Tibial artery (tissue), 4 donors: ENCODE measurements around the gene TMEM256.

Experiments
- DNase-seq, 2 donors: peaks; one replicate each; pipeline ENCODE4 v3.0.0-alpha.2; 2019
- H3K27ac ChIP-seq, 2 donors: fragments of 200-600 bp; sonication (generic) in 1 of 2; 1 replicate in 1 of 2; 2 replicates in 1 of 2; pipeline ENCODE4 v1.5.1; 2018 to 2019; ENCODE audit warnings: mild to moderate bottlenecking in 1 of 2
- H3K27me3 ChIP-seq, 2 donors: fragments of 200-600 bp; sonication (generic) in 1 of 2; one replicate each; pipeline versions ENCODE4 v1.5.1 to v1.6.0; 2016 to 2019
- H3K36me3 ChIP-seq, 3 donors: fragments of 200-600 bp; sonication (generic) in 2 of 3; one replicate each; pipeline ENCODE4 v1.5.1; 2016 to 2019; ENCODE audit warnings: mild to moderate bottlenecking in 2 of 3
- H3K4me1 ChIP-seq, 4 donors: fragments of 200-600 bp; sonication (generic) in 2 of 4; 1 replicate in 3 of 4; 2 replicates in 1 of 4; pipeline ENCODE4 v1.5.1; 2016 to 2019
- H3K4me3 ChIP-seq, 2 donors: fragments of 200-600 bp; sonication (generic) in 1 of 2; 1 replicate in 1 of 2; 2 replicates in 1 of 2; pipeline ENCODE4 v1.5.1; 2018 to 2019; ENCODE audit warnings: mild to moderate bottlenecking in 2 of 2
- H3K9me3 ChIP-seq, 3 donors: fragments of 200-600 bp; sonication (generic) in 1 of 3; one replicate each; pipeline ENCODE4 v1.5.1; 2016 to 2019
- intact Hi-C: fragments of 100-400 bp; cut with DNase I; formaldehyde crosslinking; loops from one replicate; pipeline ENCODE4 v1.15.0; 2023; ENCODE audit warnings: low total_unique reads
- TF ChIP-seq, protein P1 (sequence below), 2 experiments: fragments of 200-600 bp in 1 of 2; fragments of 450-650 bp in 1 of 2; IDR thresholded peaks; one replicate each; pipeline ENCODE4 v1.5.1; 2017 to 2019; ENCODE audit warnings: antibody characterized with exemption in 2 of 2, mild to moderate bottlenecking in 1 of 2, moderate library complexity in 1 of 2

The TMEM256 gene

GRCh38 chr17:7428557-7428956, 24.7 kb upstream of the TMEM256 start, which contains the start of gene SPEM3:
TSS of gene SPEM3 (plus strand) at chr17:7428857. CDS start at chr17:7428903, 46 bp downstream.
- Histone ChIP-seq H3K27me3 (no peaks in the 10 kb centered on the region), H3K27ac (no peak within 1 kb of the TSS), H3K4me1 (no peaks in the 10 kb centered on the region), H3K4me3 (no peak within 1 kb of the TSS), H3K9me3 (no peaks in the 10 kb centered on the region), H3K36me3 (no peaks in the 10 kb centered on the region)
- intact Hi-C loops = no loop called here
- DNase-seq = no peak
- TF ChIP-seq, protein P1, sequence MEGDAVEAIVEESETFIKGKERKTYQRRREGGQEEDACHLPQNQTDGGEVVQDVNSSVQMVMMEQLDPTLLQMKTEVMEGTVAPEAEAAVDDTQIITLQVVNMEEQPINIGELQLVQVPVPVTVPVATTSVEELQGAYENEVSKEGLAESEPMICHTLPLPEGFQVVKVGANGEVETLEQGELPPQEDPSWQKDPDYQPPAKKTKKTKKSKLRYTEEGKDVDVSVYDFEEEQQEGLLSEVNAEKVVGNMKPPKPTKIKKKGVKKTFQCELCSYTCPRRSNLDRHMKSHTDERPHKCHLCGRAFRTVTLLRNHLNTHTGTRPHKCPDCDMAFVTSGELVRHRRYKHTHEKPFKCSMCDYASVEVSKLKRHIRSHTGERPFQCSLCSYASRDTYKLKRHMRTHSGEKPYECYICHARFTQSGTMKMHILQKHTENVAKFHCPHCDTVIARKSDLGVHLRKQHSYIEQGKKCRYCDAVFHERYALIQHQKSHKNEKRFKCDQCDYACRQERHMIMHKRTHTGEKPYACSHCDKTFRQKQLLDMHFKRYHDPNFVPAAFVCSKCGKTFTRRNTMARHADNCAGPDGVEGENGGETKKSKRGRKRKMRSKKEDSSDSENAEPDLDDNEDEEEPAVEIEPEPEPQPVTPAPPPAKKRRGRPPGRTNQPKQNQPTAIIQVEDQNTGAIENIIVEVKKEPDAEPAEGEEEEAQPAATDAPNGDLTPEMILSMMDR (IDR thresholded peaks at IDR 0.05) = no peak

- H3K4me3 ChIP-seq = no peak overlapping the region
- H3K36me3 ChIP-seq = no peaks in the 10 kb centered on the region
- no peaks in the 10 kb centered on the region for H3K4me1 ChIP-seq
- no peaks in the 10 kb centered on the region for H3K9me3 ChIP-seq
- DNase-seq = no peak
- no peaks in the 10 kb centered on the region for H3K27me3 ChIP-seq
- intact Hi-C loops = no loop called here
- TF ChIP-seq, protein P1 (IDR thresholded peaks at IDR 0.05) = no peak
- no peak overlapping the region for H3K27ac ChIP-seq
These were observed 23.7 kb upstream of the TMEM256 start for GRCh38 chr17:7427549-7427948.

GRCh38 chr17:7426896-7427489, 23.1 kb upstream of the TMEM256 start:
- TF ChIP-seq, protein P1 (IDR thresholded peaks at IDR 0.05) = no peak
- no peak overlapping the region for H3K27ac ChIP-seq
- no peaks in the 10 kb centered on the region for H3K9me3 ChIP-seq
- H3K27me3 ChIP-seq = no peaks in the 10 kb centered on the region
- intact Hi-C loops = no loop called here
- no peak for DNase-seq
- no peaks in the 10 kb centered on the region for H3K36me3 ChIP-seq
- H3K4me1 ChIP-seq = no peaks in the 10 kb centered on the region
- H3K4me3 ChIP-seq = no peak overlapping the region

DNA sequence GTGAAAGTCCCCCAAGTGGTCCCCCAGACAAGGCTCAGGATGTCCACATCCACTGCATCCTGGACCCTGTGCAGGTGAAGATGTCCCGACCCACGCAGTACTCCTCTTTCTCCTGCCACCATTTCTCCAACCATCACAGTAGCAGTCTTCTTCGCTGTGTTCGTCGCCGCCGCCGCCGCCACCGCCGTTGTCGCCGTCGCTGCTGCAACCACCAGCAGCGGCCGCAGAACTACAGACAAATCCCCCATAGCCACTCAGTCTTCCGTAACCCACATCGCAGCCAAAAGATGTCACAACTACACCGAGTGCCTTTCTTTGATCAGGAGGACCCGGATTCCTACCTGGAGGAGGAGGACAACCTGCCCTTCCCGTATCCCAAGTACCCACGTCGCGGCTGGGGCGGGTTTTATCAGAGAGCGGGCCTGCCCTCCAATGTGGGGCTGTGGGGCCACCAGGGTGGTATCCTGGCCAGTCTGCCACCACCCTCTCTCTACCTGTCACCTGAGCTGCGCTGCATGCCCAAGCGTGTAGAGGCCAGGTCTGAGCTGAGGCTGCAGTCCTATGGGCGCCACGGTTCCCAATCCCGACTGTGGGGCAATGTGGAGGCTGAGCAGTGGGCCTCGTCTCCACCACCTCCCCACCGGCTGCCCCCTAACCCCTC, 22.4 kb upstream of the TMEM256 start:
- H3K9me3 ChIP-seq = no peaks in the 10 kb centered on the region
- intact Hi-C loops = no loop called here
- no peak for DNase-seq

DNA sequence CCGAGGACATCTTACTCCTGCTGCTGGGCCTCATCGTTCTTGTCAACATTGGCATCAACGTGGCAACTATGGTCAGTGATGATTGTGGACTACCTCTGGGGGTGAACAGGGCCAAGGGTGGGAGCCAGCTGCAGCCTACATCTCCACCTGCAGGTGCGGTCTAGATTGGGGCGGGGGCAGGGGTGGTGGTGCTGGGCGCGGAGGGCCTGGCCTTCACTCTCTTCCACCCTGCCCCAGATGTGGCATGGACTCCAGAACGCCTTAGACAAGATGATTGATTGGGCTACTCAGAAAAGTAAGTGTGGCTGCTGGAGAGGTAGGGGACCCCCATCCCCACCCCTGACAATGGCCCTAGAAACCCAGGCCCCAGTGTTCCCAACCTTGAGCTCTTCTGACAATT, 21.9 kb upstream of the TMEM256 start:
- no peaks in the 10 kb centered on the region for H3K36me3 ChIP-seq
- no peak for DNase-seq
- no peaks in the 10 kb centered on the region for H3K27me3 ChIP-seq
- intact Hi-C loops = no loop called here
- TF ChIP-seq, protein P1 (IDR thresholded peaks at IDR 0.05) = no peak
- no peak overlapping the region for H3K4me3 ChIP-seq
- H3K4me1 ChIP-seq = no peaks in the 10 kb centered on the region
- H3K9me3 ChIP-seq = no peaks in the 10 kb centered on the region
- no peak overlapping the region for H3K27ac ChIP-seq

More for the DNA sequence above, 22.4 kb upstream of the TMEM256 start:
- TF ChIP-seq, protein P1 (IDR thresholded peaks at IDR 0.05) = no peak
- Histone ChIP-seq H3K27me3 (no peaks in the 10 kb centered on the region), H3K36me3 (no peaks in the 10 kb centered on the region), H3K27ac (no peak overlapping the region), H3K4me1 (no peaks in the 10 kb centered on the region), H3K4me3 (no peak overlapping the region)
